ENCODE measurements around the gene TCP11L2. TPM values are rescaled to one million over a fixed set of nuclear protein-coding genes. Genes with fewer than 3 reads are reported as not detected.

Gene TCP11L2
- polyA plus RNA-seq, 1 donor from 2014 or later: 16.6 TPM

DNA sequence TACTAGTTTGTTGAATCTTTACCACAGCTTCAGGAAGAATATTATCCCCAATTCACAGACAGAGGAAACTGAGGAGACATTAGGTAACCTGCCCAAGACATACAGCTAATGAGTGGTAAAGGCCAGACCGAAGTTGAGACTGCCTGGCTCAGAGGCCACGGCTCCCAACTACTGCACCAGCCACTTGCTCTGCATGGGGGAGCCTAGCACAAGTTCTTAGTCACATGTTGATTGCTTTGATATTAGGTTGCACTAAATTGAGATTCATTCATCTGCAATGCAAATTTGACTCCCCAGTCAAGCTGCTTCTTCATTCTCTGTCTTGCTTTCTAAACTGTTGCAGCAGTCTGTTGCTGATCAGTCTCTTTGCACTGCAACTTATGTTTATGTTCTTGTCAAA lies 29.1 kb downstream of the TCP11L2 start:
- H3F3A ChIP-seq (ENCODE audit: insufficient read depth, low read length, poor library complexity, severe bottlenecking): no peaks in the 10 kb centered on the region
- H3K9me2 ChIP-seq (ENCODE audit: insufficient read depth, low read length): no peaks in the 10 kb centered on the region

DNA sequence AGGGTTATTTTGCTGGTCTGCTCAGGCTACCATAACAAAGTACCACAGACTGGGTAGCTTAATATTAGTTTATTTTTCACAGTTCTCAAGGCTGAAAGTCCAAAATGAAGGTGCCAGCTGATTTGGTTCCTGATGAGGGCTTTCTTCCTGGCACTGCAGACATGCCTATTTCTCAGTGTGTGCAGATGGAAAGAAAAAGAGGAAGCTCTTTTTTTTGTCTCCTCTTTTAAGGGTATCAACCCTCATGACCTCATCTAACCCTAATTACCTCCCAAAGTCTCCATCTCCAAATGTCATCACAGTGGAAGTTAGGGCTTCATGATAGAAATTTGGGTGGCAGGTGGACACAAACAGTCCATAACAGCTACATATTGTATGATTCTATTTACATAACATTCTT lies 30.0 kb downstream of the TCP11L2 start:
- H3K27me3 ChIP-seq (ENCODE audit: insufficient read depth, low read depth, low read length): no peaks in the 10 kb centered on the region
- no peaks in the 10 kb centered on the region for H4K20me1 ChIP-seq (ENCODE audit: insufficient read depth)
- no peak overlapping the region for H3K9ac ChIP-seq (ENCODE audit: low read length)
- H3K79me2 ChIP-seq (replicated peaks; ENCODE audit: insufficient read depth, low read length): no peaks in the 10 kb centered on the region
- no peaks in the 10 kb centered on the region for H3F3A ChIP-seq (ENCODE audit: insufficient read depth, low read length, poor library complexity, severe bottlenecking)
- peaks cover 3% of the 10 kb centered on the region for H3K36me3 ChIP-seq (ENCODE audit: insufficient read depth, low read length)
- H3K9me2 ChIP-seq (ENCODE audit: insufficient read depth, low read length): no peaks in the 10 kb centered on the region
- no peak overlapping the region for H2AFZ ChIP-seq (ENCODE audit: low read depth, low read length)
- no peak overlapping the region for H3K4me3 ChIP-seq (ENCODE audit: low read length)
- H3K27ac ChIP-seq (ENCODE audit: low read length): no peak overlapping the region
- TF ChIP-seq MXI1 (conservative IDR thresholded peaks at IDR 0.05; ENCODE audit: poor library complexity, severe bottlenecking): no peak
- no peak for TF ChIP-seq TAF1 (IDR thresholded peaks at IDR 0.05; ENCODE audit: low read depth)
- TF ChIP-seq, protein P1, sequence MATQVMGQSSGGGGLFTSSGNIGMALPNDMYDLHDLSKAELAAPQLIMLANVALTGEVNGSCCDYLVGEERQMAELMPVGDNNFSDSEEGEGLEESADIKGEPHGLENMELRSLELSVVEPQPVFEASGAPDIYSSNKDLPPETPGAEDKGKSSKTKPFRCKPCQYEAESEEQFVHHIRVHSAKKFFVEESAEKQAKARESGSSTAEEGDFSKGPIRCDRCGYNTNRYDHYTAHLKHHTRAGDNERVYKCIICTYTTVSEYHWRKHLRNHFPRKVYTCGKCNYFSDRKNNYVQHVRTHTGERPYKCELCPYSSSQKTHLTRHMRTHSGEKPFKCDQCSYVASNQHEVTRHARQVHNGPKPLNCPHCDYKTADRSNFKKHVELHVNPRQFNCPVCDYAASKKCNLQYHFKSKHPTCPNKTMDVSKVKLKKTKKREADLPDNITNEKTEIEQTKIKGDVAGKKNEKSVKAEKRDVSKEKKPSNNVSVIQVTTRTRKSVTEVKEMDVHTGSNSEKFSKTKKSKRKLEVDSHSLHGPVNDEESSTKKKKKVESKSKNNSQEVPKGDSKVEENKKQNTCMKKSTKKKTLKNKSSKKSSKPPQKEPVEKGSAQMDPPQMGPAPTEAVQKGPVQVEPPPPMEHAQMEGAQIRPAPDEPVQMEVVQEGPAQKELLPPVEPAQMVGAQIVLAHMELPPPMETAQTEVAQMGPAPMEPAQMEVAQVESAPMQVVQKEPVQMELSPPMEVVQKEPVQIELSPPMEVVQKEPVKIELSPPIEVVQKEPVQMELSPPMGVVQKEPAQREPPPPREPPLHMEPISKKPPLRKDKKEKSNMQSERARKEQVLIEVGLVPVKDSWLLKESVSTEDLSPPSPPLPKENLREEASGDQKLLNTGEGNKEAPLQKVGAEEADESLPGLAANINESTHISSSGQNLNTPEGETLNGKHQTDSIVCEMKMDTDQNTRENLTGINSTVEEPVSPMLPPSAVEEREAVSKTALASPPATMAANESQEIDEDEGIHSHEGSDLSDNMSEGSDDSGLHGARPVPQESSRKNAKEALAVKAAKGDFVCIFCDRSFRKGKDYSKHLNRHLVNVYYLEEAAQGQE (IDR thresholded peaks at IDR 0.05; ENCODE audit: borderline replicate concordance): no peak
- TF ChIP-seq, protein P2, sequence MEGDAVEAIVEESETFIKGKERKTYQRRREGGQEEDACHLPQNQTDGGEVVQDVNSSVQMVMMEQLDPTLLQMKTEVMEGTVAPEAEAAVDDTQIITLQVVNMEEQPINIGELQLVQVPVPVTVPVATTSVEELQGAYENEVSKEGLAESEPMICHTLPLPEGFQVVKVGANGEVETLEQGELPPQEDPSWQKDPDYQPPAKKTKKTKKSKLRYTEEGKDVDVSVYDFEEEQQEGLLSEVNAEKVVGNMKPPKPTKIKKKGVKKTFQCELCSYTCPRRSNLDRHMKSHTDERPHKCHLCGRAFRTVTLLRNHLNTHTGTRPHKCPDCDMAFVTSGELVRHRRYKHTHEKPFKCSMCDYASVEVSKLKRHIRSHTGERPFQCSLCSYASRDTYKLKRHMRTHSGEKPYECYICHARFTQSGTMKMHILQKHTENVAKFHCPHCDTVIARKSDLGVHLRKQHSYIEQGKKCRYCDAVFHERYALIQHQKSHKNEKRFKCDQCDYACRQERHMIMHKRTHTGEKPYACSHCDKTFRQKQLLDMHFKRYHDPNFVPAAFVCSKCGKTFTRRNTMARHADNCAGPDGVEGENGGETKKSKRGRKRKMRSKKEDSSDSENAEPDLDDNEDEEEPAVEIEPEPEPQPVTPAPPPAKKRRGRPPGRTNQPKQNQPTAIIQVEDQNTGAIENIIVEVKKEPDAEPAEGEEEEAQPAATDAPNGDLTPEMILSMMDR (IDR thresholded peaks at IDR 0.05; ENCODE audit: poor library complexity, severe bottlenecking): no peak
- no peak for TF ChIP-seq POLR2AphosphoS5 (IDR thresholded peaks at IDR 0.05)
- TF ChIP-seq RAD21 (conservative IDR thresholded peaks at IDR 0.05): no peak
- TF ChIP-seq EP300 (conservative IDR thresholded peaks at IDR 0.05; ENCODE audit: poor library complexity, severe bottlenecking): no peak
- no peak for TF ChIP-seq SMC3 (conservative IDR thresholded peaks at IDR 0.05; ENCODE audit: poor library complexity)
- TF ChIP-seq EZH2 (IDR thresholded peaks at IDR 0.05; ENCODE audit: borderline replicate concordance, insufficient read depth, low read length, poor library complexity, severe bottlenecking): no peak
- peaks cover 6% of the 10 kb centered on the region for H3K9me3 ChIP-seq (ENCODE audit: low read length)
- H3K4me2 ChIP-seq (ENCODE audit: low read length): no peak overlapping the region

More for the DNA sequence above, 29.1 kb downstream of the TCP11L2 start:
- no peak overlapping the region for H3K4me2 ChIP-seq (ENCODE audit: low read length)
- H2AFZ ChIP-seq (ENCODE audit: low read depth, low read length): no peak overlapping the region
- peaks cover 3% of the 10 kb centered on the region for H3K36me3 ChIP-seq (ENCODE audit: insufficient read depth, low read length)
- H3K79me2 ChIP-seq (replicated peaks; ENCODE audit: insufficient read depth, low read length): no peaks in the 10 kb centered on the region
- H3K9me3 ChIP-seq (ENCODE audit: low read length): peaks cover 6% of the 10 kb centered on the region
- H3K9ac ChIP-seq (ENCODE audit: low read length): no peak overlapping the region
- TF ChIP-seq TAF1 (IDR thresholded peaks at IDR 0.05; ENCODE audit: low read depth) (no peak), EP300 (conservative IDR thresholded peaks at IDR 0.05; ENCODE audit: poor library complexity, severe bottlenecking) (no peak), POLR2AphosphoS5 (IDR thresholded peaks at IDR 0.05) (no peak), MXI1 (conservative IDR thresholded peaks at IDR 0.05; ENCODE audit: poor library complexity, severe bottlenecking) (no peak), RAD21 (conservative IDR thresholded peaks at IDR 0.05) (no peak), EZH2 (IDR thresholded peaks at IDR 0.05; ENCODE audit: borderline replicate concordance, insufficient read depth, low read length, poor library complexity, severe bottlenecking) (no peak), SMC3 (conservative IDR thresholded peaks at IDR 0.05; ENCODE audit: poor library complexity) (no peak)
- TF ChIP-seq, protein P1 (IDR thresholded peaks at IDR 0.05; ENCODE audit: borderline replicate concordance): no peak
- TF ChIP-seq, protein P2 (IDR thresholded peaks at IDR 0.05; ENCODE audit: poor library complexity, severe bottlenecking): no peak
- H3K27ac ChIP-seq (ENCODE audit: low read length): no peak overlapping the region
- no peaks in the 10 kb centered on the region for H4K20me1 ChIP-seq (ENCODE audit: insufficient read depth)
- H3K27me3 ChIP-seq (ENCODE audit: insufficient read depth, low read depth, low read length): no peaks in the 10 kb centered on the region
- H3K4me3 ChIP-seq (ENCODE audit: low read length): no peak overlapping the region

Data from neural cell (in vitro differentiated cells).